Measurements from ENCODE around the gene KBTBD7. TPM values are rescaled to one million over a fixed set of nuclear protein-coding genes. Genes with fewer than 3 reads are reported as not detected.

KBTBD7 gene
- total RNA-seq, 1 experiment from 2014 or later, result 5.2 TPM

- H3K4me1 ChIP-seq (ENCODE audit: low read length), result peaks cover 1% of the 10 kb centered on the region; the same call in 1 of the 2 replicates
- no peak for DNase-seq
- H4K20me1 ChIP-seq (ENCODE audit: insufficient read depth, low read depth, low read length), result no peaks in the 10 kb centered on the region
- no peaks in the 10 kb centered on the region for H3K27me3 ChIP-seq (ENCODE audit: low read length)
- H3K79me2 ChIP-seq (ENCODE audit: low read length), result no peaks in the 10 kb centered on the region
- no peak overlapping the region for H2AFZ ChIP-seq (ENCODE audit: low read length)
- H3K9me2 ChIP-seq (replicated peaks; ENCODE audit: insufficient read depth, low read length), result no peaks in the 10 kb centered on the region
- peaks cover 29% of the 10 kb centered on the region for H3K9me3 ChIP-seq (ENCODE audit: low read length)
- H3K36me3 ChIP-seq (ENCODE audit: insufficient read depth, low read length), result no peaks in the 10 kb centered on the region
- no peak overlapping the region for H3K27ac ChIP-seq (ENCODE audit: low read length)
- H3K9ac ChIP-seq (ENCODE audit: low read length), result no peak overlapping the region
- H3K4me3 ChIP-seq (ENCODE audit: low read length), result no peak overlapping the region
- H3K4me2 ChIP-seq (ENCODE audit: low read depth, low read length, poor library complexity, severe bottlenecking), result no peak overlapping the region
These were observed 49.8 kb downstream of the KBTBD7 start for GRCh38 chr13:41144576-41144975.

Other genes starting within 250 kb of the KBTBD7 start
- gene ELF1, start 175.3 kb downstream of the KBTBD7 start, total RNA-seq (2014; rRNA removed; shearing (Covaris generic); ENCODE audit: low replicate concordance), result 66.1 and 84.0 TPM in 2 replicates
- gene WBP4, start 133.1 kb downstream of the KBTBD7 start, total RNA-seq (2014; rRNA removed; shearing (Covaris generic); ENCODE audit: low replicate concordance), result 4.5 and 6.0 TPM in 2 replicates
- gene KBTBD6, start 61.8 kb downstream of the KBTBD7 start, total RNA-seq (2014; rRNA removed; shearing (Covaris generic); ENCODE audit: low replicate concordance), result 7.5 TPM in 2 replicates
- gene MTRF1, start 69.0 kb upstream of the KBTBD7 start, total RNA-seq (2014; rRNA removed; shearing (Covaris generic); ENCODE audit: low replicate concordance), result 15.1 and 34.2 TPM in 2 replicates
- gene NAA16, start 116.7 kb upstream of the KBTBD7 start, total RNA-seq (2014; rRNA removed; shearing (Covaris generic); ENCODE audit: low replicate concordance), result 13.2 and 26.7 TPM in 2 replicates